ENCODE measurements around the gene TUBA1A.
"Not testable (repeated sequence)": the region's sequence is repeated elsewhere in the genome, so short reads cannot be mapped to it uniquely, and the experiment has no call there.

Gene TUBA1A

GRCh38 chr12:49183214-49183950, 5.5 kb downstream of the TUBA1A start:
- not testable (repeated sequence) for H3K4me3 ChIP-seq (ENCODE audit: low read depth in 1 of 2, low read length in 2 of 2); H3K27me3 ChIP-seq (ENCODE audit: low read depth, low read length); H3K9me3 ChIP-seq (ENCODE audit: control insufficient read depth in 1 of 2, low read length in 2 of 2); H3K27ac ChIP-seq (ENCODE audit: low read length)
- H3K4me1 ChIP-seq (ENCODE audit: control insufficient read depth in 1 of 2, insufficient read depth in 2 of 2, low read length in 2 of 2), result peaks cover 4 to 22% of the 10 kb centered on the region in 2 donors
- H3K36me3 ChIP-seq (ENCODE audit: control insufficient read depth in 1 of 2, insufficient read depth in 2 of 2, low read length in 2 of 2), result peaks cover 14 to 25% of the 10 kb centered on the region in 2 donors

- Histone ChIP-seq H3K4me1 (ENCODE audit: control insufficient read depth in 1 of 2, insufficient read depth in 2 of 2, low read length in 2 of 2) (no peaks in the 10 kb centered on the region), H3K9me3 (ENCODE audit: control insufficient read depth in 1 of 2, low read length in 2 of 2) (no peaks in the 10 kb centered on the region), H3K4me3 (ENCODE audit: low read depth in 1 of 2, low read length in 2 of 2) (no peak overlapping the region), H3K36me3 (ENCODE audit: control insufficient read depth in 1 of 2, insufficient read depth in 2 of 2, low read length in 2 of 2) (no peaks in the 10 kb centered on the region), H3K27me3 (ENCODE audit: low read depth, low read length) (no peaks in the 10 kb centered on the region), H3K27ac (ENCODE audit: low read length) (no peak overlapping the region)
Observed at GRCh38 chr12:49174218-49174617, 14.7 kb downstream of the TUBA1A start.

GRCh38 chr12:49170924-49171323, 18.0 kb downstream of the TUBA1A start:
- Histone ChIP-seq H3K27me3 (ENCODE audit: low read depth, low read length) (no peaks in the 10 kb centered on the region), H3K27ac (ENCODE audit: low read length) (no peak overlapping the region), H3K4me3 (ENCODE audit: low read depth in 1 of 2, low read length in 2 of 2) (no peak overlapping the region), H3K4me1 (ENCODE audit: control insufficient read depth in 1 of 2, insufficient read depth in 2 of 2, low read length in 2 of 2) (no peaks in the 10 kb centered on the region), H3K36me3 (ENCODE audit: control insufficient read depth in 1 of 2, insufficient read depth in 2 of 2, low read length in 2 of 2) (no peaks in the 10 kb centered on the region), H3K9me3 (ENCODE audit: control insufficient read depth in 1 of 2, low read length in 2 of 2) (no peaks in the 10 kb centered on the region)

DNA sequence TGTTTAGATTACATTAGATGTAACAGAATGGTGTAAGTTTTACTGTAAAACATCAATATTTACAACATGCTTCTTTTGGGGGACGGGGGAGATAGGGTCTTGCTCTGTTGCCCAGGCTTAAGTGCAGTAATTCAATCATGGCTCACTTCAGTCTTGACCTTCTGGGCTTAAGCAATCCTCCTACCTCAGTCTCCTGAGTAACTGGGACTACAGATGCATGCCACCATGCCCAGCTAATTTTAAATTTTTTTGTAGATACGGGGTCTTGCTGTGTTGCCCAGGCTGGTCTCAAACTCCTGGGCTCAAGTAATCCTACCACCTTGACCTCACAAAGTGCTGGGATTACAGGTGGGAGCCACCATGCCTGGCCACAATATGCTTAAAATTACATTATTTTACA, 23.8 kb downstream of the TUBA1A start:
- no peaks in the 10 kb centered on the region for H3K36me3 ChIP-seq (ENCODE audit: control insufficient read depth in 1 of 2, insufficient read depth in 2 of 2, low read length in 2 of 2)
- no peak overlapping the region for H3K4me3 ChIP-seq (ENCODE audit: low read depth in 1 of 2, low read length in 2 of 2)
- no peaks in the 10 kb centered on the region for H3K4me1 ChIP-seq (ENCODE audit: control insufficient read depth in 1 of 2, insufficient read depth in 2 of 2, low read length in 2 of 2)
- no peak overlapping the region for H3K27ac ChIP-seq (ENCODE audit: low read length)
- no peaks in the 10 kb centered on the region for H3K9me3 ChIP-seq (ENCODE audit: control insufficient read depth in 1 of 2, low read length in 2 of 2)
- H3K27me3 ChIP-seq (ENCODE audit: low read depth, low read length), result no peaks in the 10 kb centered on the region

- H3K36me3 ChIP-seq (ENCODE audit: control insufficient read depth in 1 of 2, insufficient read depth in 2 of 2, low read length in 2 of 2); H3K27me3 ChIP-seq (ENCODE audit: low read depth, low read length); H3K4me3 ChIP-seq (ENCODE audit: low read depth in 1 of 2, low read length in 2 of 2); H3K4me1 ChIP-seq (ENCODE audit: control insufficient read depth in 1 of 2, insufficient read depth in 2 of 2, low read length in 2 of 2); H3K9me3 ChIP-seq (ENCODE audit: control insufficient read depth in 1 of 2, low read length in 2 of 2); H3K27ac ChIP-seq (ENCODE audit: low read length): not testable (repeated sequence)
Observed at GRCh38 chr12:49161901-49162300, 27.0 kb downstream of the TUBA1A start.

DNA sequence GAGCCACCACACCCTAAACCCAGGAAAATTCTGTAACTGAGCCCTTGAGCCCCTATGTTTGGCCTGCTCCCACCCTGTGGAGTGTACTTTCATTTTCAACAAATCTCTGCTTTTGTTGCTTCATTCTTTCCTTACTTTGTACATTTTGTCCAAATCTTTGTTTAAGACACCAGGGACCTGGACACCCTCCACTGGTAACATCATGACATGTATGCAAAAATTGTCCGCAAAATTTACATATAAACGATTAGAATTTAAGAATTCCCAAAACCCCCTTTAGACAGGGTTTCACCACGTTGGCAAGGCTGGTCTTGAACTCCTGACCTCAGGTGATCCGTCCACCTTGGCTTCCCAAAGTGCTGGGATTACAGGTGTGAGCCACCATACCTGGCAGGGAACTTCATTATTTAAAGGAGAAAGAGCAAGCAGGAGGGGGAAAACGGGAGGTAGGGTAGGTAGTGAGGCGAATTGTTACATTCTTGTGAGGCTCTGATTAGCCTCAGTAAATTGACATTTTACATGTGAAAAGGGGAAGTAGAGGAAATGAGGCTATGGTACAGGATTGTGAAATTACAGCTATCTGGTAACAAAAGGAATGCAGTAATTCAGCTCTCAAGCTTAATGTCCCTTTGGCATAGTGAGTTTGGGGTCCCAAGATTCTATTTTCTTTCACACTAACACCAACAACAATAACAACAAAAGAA, 27.6 kb downstream of the TUBA1A start:
- Histone ChIP-seq H3K9me3 (ENCODE audit: control insufficient read depth in 1 of 2, low read length in 2 of 2) (no peaks in the 10 kb centered on the region), H3K4me1 (ENCODE audit: control insufficient read depth in 1 of 2, insufficient read depth in 2 of 2, low read length in 2 of 2) (no peaks in the 10 kb centered on the region), H3K27ac (ENCODE audit: low read length) (no peak overlapping the region), H3K27me3 (ENCODE audit: low read depth, low read length) (no peaks in the 10 kb centered on the region), H3K4me3 (ENCODE audit: low read depth in 1 of 2, low read length in 2 of 2) (no peak overlapping the region), H3K36me3 (ENCODE audit: control insufficient read depth in 1 of 2, insufficient read depth in 2 of 2, low read length in 2 of 2) (no peaks in the 10 kb centered on the region)

DNA sequence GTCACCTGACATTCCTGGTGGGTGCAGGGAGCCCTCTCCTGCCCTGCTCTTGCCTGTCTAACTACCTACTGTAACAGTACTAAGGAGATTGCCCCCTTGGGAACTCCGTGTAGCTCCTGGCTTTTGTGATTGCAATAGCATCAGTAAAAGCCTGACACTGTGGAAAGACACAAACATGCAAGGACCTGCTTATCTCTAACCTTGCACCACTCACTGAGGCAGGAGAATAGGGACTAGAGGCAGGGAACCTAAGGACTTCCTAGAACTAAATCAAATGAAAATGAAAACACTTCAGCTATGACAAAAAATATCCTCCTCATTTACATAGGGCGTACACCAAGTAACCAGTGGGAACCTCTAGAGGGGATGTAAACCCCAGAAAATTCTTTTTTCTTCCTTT, 28.5 kb downstream of the TUBA1A start:
- Histone ChIP-seq H3K27ac (ENCODE audit: low read length) (no peak overlapping the region), H3K4me1 (ENCODE audit: control insufficient read depth in 1 of 2, insufficient read depth in 2 of 2, low read length in 2 of 2) (no peaks in the 10 kb centered on the region), H3K9me3 (ENCODE audit: control insufficient read depth in 1 of 2, low read length in 2 of 2) (no peaks in the 10 kb centered on the region), H3K36me3 (ENCODE audit: control insufficient read depth in 1 of 2, insufficient read depth in 2 of 2, low read length in 2 of 2) (no peaks in the 10 kb centered on the region), H3K4me3 (ENCODE audit: low read depth in 1 of 2, low read length in 2 of 2) (no peak overlapping the region), H3K27me3 (ENCODE audit: low read depth, low read length) (no peaks in the 10 kb centered on the region)

GRCh38 chr12:49154221-49154620, 34.7 kb downstream of the TUBA1A start:
- Histone ChIP-seq H3K27ac (ENCODE audit: low read length) (no peak overlapping the region), H3K9me3 (ENCODE audit: control insufficient read depth in 1 of 2, low read length in 2 of 2) (no peaks in the 10 kb centered on the region), H3K4me3 (ENCODE audit: low read depth in 1 of 2, low read length in 2 of 2) (no peak overlapping the region), H3K4me1 (ENCODE audit: control insufficient read depth in 1 of 2, insufficient read depth in 2 of 2, low read length in 2 of 2) (no peaks in the 10 kb centered on the region), H3K27me3 (ENCODE audit: low read depth, low read length) (no peaks in the 10 kb centered on the region), H3K36me3 (ENCODE audit: control insufficient read depth in 1 of 2, insufficient read depth in 2 of 2, low read length in 2 of 2) (no peaks in the 10 kb centered on the region)

DNA sequence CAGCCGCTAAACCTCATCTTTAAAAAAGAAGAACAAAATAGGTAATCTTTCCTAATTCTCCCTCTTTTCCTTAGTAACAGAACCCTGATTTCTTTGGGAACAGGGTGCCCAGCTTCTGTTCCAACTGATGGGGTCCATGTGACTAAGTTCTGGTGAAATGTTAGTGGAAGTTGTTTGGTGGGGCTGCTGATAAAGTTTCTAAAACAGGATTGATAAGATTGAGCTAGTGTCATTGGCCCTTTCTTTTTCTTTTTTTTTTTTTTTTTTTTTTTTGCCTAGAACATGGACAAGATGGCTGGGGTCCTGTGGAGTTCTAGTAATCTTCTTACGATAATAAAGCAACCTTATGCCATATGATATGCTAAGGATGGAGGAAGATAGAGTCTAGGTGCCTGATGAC, 41.5 kb downstream of the TUBA1A start:
- H3K4me1 ChIP-seq (ENCODE audit: control insufficient read depth in 1 of 2, insufficient read depth in 2 of 2, low read length in 2 of 2), result no peaks in the 10 kb centered on the region
- no peak overlapping the region for H3K4me3 ChIP-seq (ENCODE audit: low read depth in 1 of 2, low read length in 2 of 2)
- H3K27ac ChIP-seq (ENCODE audit: low read length), result no peak overlapping the region
- no peaks in the 10 kb centered on the region for H3K9me3 ChIP-seq (ENCODE audit: control insufficient read depth in 1 of 2, low read length in 2 of 2)
- H3K36me3 ChIP-seq (ENCODE audit: control insufficient read depth in 1 of 2, insufficient read depth in 2 of 2, low read length in 2 of 2), result no peaks in the 10 kb centered on the region
- no peaks in the 10 kb centered on the region for H3K27me3 ChIP-seq (ENCODE audit: low read depth, low read length)

DNA sequence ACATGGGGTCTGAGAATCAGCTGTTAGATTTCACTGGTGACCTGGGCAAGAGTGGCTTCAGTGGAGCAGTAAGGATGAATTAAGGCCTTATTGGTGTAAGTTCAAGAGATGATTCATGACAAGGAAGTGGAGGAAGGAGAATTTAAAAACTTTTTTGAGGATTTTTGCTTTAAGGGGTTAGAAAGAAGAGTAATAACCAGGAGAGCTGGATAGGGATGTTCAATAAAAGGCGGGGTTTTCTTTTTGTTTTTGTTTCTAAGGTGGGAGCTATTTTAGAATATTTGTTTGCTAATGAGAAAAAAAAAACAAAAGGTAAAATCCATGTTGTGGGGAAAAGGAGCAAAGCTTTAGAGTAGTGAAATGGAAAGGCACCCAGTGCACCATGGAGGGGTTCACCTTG, 42.5 kb downstream of the TUBA1A start:
- H3K27ac ChIP-seq (ENCODE audit: low read length), result no peak overlapping the region

GRCh38 chr12:49144384-49144783, 44.5 kb downstream of the TUBA1A start:
- Histone ChIP-seq H3K9me3 (ENCODE audit: control insufficient read depth in 1 of 2, low read length in 2 of 2) (no peaks in the 10 kb centered on the region), H3K4me1 (ENCODE audit: control insufficient read depth in 1 of 2, insufficient read depth in 2 of 2, low read length in 2 of 2) (no peaks in the 10 kb centered on the region), H3K36me3 (ENCODE audit: control insufficient read depth in 1 of 2, insufficient read depth in 2 of 2, low read length in 2 of 2) (no peaks in the 10 kb centered on the region), H3K27me3 (ENCODE audit: low read depth, low read length) (no peaks in the 10 kb centered on the region), H3K27ac (ENCODE audit: low read length) (no peak overlapping the region), H3K4me3 (ENCODE audit: low read depth in 1 of 2, low read length in 2 of 2) (no peak overlapping the region)

More for the DNA sequence above, 42.5 kb downstream of the TUBA1A start:
- Histone ChIP-seq H3K9me3 (ENCODE audit: control insufficient read depth in 1 of 2, low read length in 2 of 2) (no peaks in the 10 kb centered on the region), H3K36me3 (ENCODE audit: control insufficient read depth in 1 of 2, insufficient read depth in 2 of 2, low read length in 2 of 2) (no peaks in the 10 kb centered on the region), H3K4me1 (ENCODE audit: control insufficient read depth in 1 of 2, insufficient read depth in 2 of 2, low read length in 2 of 2) (no peaks in the 10 kb centered on the region), H3K27me3 (ENCODE audit: low read depth, low read length) (no peaks in the 10 kb centered on the region), H3K4me3 (ENCODE audit: low read depth in 1 of 2, low read length in 2 of 2) (no peak overlapping the region)

- Histone ChIP-seq H3K4me3 (ENCODE audit: low read depth in 1 of 2, low read length in 2 of 2) (no peak overlapping the region), H3K36me3 (ENCODE audit: control insufficient read depth in 1 of 2, insufficient read depth in 2 of 2, low read length in 2 of 2) (no peaks in the 10 kb centered on the region)
Observed at GRCh38 chr12:49138999-49139398, 49.9 kb downstream of the TUBA1A start.

More at GRCh38 chr12:49138999-49139398, 49.9 kb downstream of the TUBA1A start:
- no peaks in the 10 kb centered on the region for H3K9me3 ChIP-seq (ENCODE audit: control insufficient read depth in 1 of 2, low read length in 2 of 2)
- no peaks in the 10 kb centered on the region for H3K4me1 ChIP-seq (ENCODE audit: control insufficient read depth in 1 of 2, insufficient read depth in 2 of 2, low read length in 2 of 2)
- no peaks in the 10 kb centered on the region for H3K27me3 ChIP-seq (ENCODE audit: low read depth, low read length)
- H3K27ac ChIP-seq (ENCODE audit: low read length), result no peak overlapping the region

All from muscle layer of duodenum (tissue), 2 donors.